Pancreas (tissue), 10 donors: Measurements from ENCODE around the gene PPOX. TPM values are rescaled to one million over a fixed set of nuclear protein-coding genes. Genes with fewer than 3 reads are reported as not detected.

Experiments
- ATAC-seq, 4 donors: fragments of 200-7000 bp; cut with Tn5 transposase; one replicate each; pipeline versions ENCODE4 v1.8.0 to v1.9.1; 2020; ENCODE audit warnings: mild to moderate bottlenecking in 4 of 4, moderate library complexity in 4 of 4
- DNase-seq, 6 donors: peaks; one replicate each; pipeline ENCODE4 v3.0.0-alpha.2; 2020
- FAIRE-seq: peaks from 2 replicates; lab custom pipeline; 2012; peaks lifted over from hg19 to GRCh38; lab: Jason Lieb, UNC
- H3K27ac ChIP-seq, 4 donors: fragments of 200-600 bp; sonication (generic); 1 replicate in 3 of 4; 2 replicates in 1 of 4; pipeline versions ENCODE4 v1.5.0 to v1.8.0; 2020
- H3K27me3 ChIP-seq, 4 donors: fragments of 200-600 bp; one replicate each; pipeline ENCODE4 v1.8.0; 2021
- H3K36me3 ChIP-seq, 3 donors: fragments of 200-600 bp; sonication (generic) in 1 of 3; one replicate each; pipeline versions ENCODE4 v1.5.0 to v1.8.0; 2020 to 2021
- H3K4me1 ChIP-seq, 3 donors: fragments of 200-600 bp; one replicate each; pipeline ENCODE4 v1.8.0; 2021
- H3K4me3 ChIP-seq, 4 donors: fragments of 200-600 bp; sonication (generic) in 2 of 4; one replicate each; pipeline versions ENCODE4 v1.5.0 to v1.8.0; 2020 to 2021
- H3K9me3 ChIP-seq, 4 donors: fragments of 200-600 bp; one replicate each; pipeline ENCODE4 v1.8.0; 2021
- CTCF ChIP-seq, 4 donors: fragments of 200-600 bp; sonication (generic) in 3 of 4; IDR thresholded peaks; one replicate each; pipeline versions ENCODE4 v1.5.0 to v1.8.0; 2021; ENCODE audit warnings: antibody characterized with exemption in 4 of 4
- WGBS, 2 donors: extraction: QIAGEN DNeasy Blood & Tissue Kit; methylation state at CpG; one replicate each; pipeline ENCODE4 v1.1.7; 2013; 5-methylcytosine and 5-hydroxymethylcytosine counted together
- intact Hi-C, 3 donors: fragments of 100-400 bp; cut with DNase I; formaldehyde crosslinking; loops; one replicate each; pipeline versions ENCODE4 v1.11.1 to v1.14.2; 2022
- polyA plus RNA-seq, 2 donors: library from polyadenylated mRNA; stranded (reverse); fragments of 200-250 nt; gene quantifications; one replicate each; pipeline ENCODE4 v1.2.3, GENCODE V29; 2013
- total RNA-seq, 6 donors: library from RNA; stranded (reverse); fragmentation: NEBNext Ultra II Directional in 4 of 6; extraction: Animal tissue kit (Norgen Biotek cat#: 25700) in 4 of 6; gene quantifications; one replicate each; pipeline versions ENCODE4 v1.2.1 to v1.2.4, GENCODE V29; 2021 to 2023
- donor health status: healthy with polysubstance abuse.
- donor health status: DM: no; HTN: no; CAD: no; lungs with moderate emphysema.
- donor health status: DM: no; HTN: no; CAD: no.
- donor health status: control.
- donor health status: control.
- donor health status: Bipolar disorder and iron deficiency.
- donor health status: DM: yes; HTN: yes; CAD: no.
- donor health status: DM: no; HTN: no; CAD: no.
- donor health status: DM: no; HTN: no; CAD: no.
- donor health status: DM: yes; HTN: yes; CAD: no.

PPOX gene
- total and polyA plus RNA-seq, 8 donors = 7.4 to 56.4 (median 13.1) TPM

DNA sequence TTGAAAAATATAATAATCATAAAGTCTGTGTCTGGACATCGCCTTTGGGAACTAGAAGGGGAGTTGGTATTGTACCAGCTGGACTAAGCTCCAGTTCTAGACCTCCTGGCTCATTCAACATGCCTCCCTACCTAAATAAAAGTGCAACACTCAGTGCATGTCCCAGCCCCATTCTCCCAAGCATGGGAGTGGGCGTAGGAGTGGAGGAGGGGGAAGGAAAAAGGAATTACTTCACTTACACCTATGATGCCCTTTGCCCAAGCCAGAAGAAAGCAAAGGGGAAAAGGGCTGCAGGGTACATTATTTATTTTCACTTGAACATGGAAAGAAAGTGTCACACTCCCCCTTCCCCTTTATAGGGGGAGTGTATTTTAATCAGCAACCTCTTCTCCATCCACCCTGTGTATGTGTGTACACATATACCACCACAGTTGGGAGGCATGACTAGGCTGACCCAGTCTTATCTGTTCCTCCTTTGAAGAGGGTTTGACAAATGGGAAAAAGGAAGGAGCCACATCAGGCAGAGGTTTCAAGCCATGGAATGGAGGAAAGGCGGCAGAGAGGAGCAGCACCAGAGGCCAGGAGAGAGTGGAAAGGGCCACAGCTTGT is 45.1 kb upstream of the PPOX start:
- Histone ChIP-seq H3K9me3 (no peaks in the 10 kb centered on the region), H3K27ac (peak overlapping the region in 2 of 4 donors; percentile 19 to 82), H3K27me3 (no peaks in the 10 kb centered on the region), H3K4me1 (peaks cover 21 to 30% (median 24%) of the 10 kb centered on the region in 3 donors), H3K4me3 (no peak overlapping the region), H3K36me3 (peaks cover 0 to 44% (median 21%) of the 10 kb centered on the region in 3 donors)
- FAIRE-seq (no peak), ATAC-seq (no peak), DNase-seq (no peak)
- intact Hi-C loops = no loop called here
- WGBS, 2 donors = 87 to 98% methylated on average over 3 of the region's 3 CpGs
- no peak for TF ChIP-seq CTCF (IDR thresholded peaks at IDR 0.05)

DNA sequence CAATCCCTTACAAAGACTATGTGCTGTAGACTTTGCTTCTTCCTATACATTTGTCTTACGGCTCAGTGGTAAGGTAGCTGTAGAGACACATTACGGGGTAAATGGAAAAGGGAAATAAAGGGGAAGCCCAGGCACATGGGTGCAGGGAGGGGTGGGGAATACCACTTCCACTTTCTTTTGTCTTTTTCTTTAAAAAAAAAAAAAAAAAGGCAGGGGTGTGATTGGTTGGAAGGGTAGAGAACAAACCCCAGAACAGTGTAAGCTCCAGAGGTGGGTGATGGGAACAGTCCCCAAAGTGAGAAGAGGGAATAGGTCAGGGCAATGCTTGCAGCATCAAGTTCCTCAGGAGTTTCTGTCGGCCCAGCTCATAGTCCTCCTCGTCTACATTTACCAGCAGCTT is 44.4 kb upstream of the PPOX start:
- intact Hi-C loops = no loop called here
- peaks cover 0 to 44% (median 21%) of the 10 kb centered on the region in 3 donors for H3K36me3 ChIP-seq
- ATAC-seq (no peak), DNase-seq (no peak), FAIRE-seq (no peak)
- H3K9me3 ChIP-seq = no peaks in the 10 kb centered on the region
- peaks cover 16 to 24% (median 23%) of the 10 kb centered on the region in 3 donors for H3K4me1 ChIP-seq
- 83 to 85% methylated on average over 4 of the region's 4 CpGs for WGBS, 2 donors
- TF ChIP-seq CTCF (IDR thresholded peaks at IDR 0.05) = no peak
- H3K27me3 ChIP-seq = no peaks in the 10 kb centered on the region
- H3K4me3 ChIP-seq = no peak overlapping the region
- no peak overlapping the region for H3K27ac ChIP-seq

- intact Hi-C loops = no loop called here
- no peak for DNase-seq
- H3K4me3 ChIP-seq = no peak overlapping the region
- no peak for TF ChIP-seq CTCF (IDR thresholded peaks at IDR 0.05)
- H3K36me3 ChIP-seq = peaks cover 0 to 45% (median 21%) of the 10 kb centered on the region in 3 donors
- H3K27ac ChIP-seq = no peak overlapping the region
- no peak for ATAC-seq
- no peak for FAIRE-seq
- peaks cover 16 to 24% (median 21%) of the 10 kb centered on the region in 3 donors for H3K4me1 ChIP-seq
- 80 to 87% methylated on average over 6 of the region's 6 CpGs for WGBS, 2 donors
- no peaks in the 10 kb centered on the region for H3K27me3 ChIP-seq
- H3K9me3 ChIP-seq = no peaks in the 10 kb centered on the region
Measured at GRCh38 chr1:161122967-161123366, 43.3 kb upstream of the PPOX start.

DNA sequence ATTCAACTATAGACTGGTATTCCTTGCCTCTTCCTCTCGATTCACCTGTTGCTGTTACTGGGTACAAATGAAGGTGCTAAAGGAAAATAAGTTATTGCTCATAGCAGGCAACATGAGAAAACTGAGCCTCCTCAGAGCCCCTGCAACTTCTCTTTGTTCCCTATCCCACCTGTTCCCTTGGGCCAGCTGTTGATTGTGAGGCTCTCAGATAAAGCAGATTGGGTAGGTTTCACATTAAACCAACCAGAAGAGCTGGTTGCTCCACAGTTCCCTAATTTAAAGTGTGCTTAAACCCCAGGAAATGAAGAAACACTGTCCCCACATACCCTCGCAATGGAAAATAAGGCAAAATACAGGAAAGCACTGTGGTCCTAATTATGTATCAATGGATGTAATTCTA is 38.6 kb upstream of the PPOX start:
- ATAC-seq (no peak), FAIRE-seq (no peak), DNase-seq (no peak)
- no peak overlapping the region for H3K4me3 ChIP-seq
- WGBS, 2 donors = 84 to 87% methylated on average over 2 of the region's 2 CpGs
- H3K27ac ChIP-seq = no peak overlapping the region
- TF ChIP-seq CTCF (IDR thresholded peaks at IDR 0.05) = no peak
- H3K9me3 ChIP-seq = no peaks in the 10 kb centered on the region
- H3K36me3 ChIP-seq = peaks cover 0 to 28% (median 10%) of the 10 kb centered on the region in 3 donors
- no peaks in the 10 kb centered on the region for H3K27me3 ChIP-seq
- H3K4me1 ChIP-seq = peaks cover 0 to 12% (median 6%) of the 10 kb centered on the region in 3 donors
- intact Hi-C loops = no loop called here
